ENCODE data around the gene ADPRHL1.

DNA sequence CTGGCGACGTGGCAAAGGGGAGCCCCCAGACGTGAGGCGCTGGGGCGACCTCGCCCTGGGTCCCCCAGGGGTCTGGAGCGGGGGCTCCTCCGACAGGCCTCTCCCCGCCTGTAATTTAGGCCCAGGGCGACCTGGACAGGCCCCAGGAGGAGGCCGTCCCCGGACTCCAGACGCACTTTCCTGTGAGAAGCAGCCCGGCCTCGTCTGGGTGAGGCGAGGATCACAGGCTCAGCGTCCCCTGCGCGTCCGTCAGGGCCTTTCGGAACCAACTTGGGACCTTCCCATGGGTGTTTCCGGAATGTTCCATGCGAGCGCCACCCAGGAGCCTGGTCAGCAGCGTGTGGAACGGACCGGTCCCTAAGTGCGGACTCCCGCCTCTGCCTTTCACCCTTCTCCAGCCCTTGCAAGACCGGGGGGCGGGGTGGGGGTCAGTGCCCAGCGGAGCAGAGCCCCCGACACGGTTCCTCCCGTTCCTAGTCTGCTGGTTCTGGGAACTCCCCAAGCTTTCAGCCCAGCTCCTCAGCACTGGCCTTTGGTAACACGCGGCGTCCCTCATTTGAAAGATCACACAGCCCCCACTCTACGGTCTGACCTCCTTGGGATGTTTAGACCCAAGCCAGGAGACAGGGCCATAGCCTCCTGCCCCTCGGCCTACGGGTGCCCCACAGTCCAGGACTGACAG lies 88.2 kb downstream of the ADPRHL1 start:
- TF ChIP-seq FOXP2 (optimal IDR thresholded peaks at IDR 0.05; ENCODE audit: control extremely low read depth, extremely low read length, insufficient read depth): no peak
- TF ChIP-seq POLR2AphosphoS5 (IDR thresholded peaks at IDR 0.05; ENCODE audit: borderline replicate concordance, low read depth, low read length): no peak

Data from SK-N-MC (cell line).